Stimulated activated CD4-positive, alpha-beta T cell treated with anti-CD3 and anti-CD28 coated beads, Interleukin-4, amount 100 ng/mL, for 4 hours (primary cell): ENCODE measurements around the gene PPP2R2C.

Source experiments
- DNase-seq, 2 experiments: peaks; one replicate each; pipeline ENCODE4 v3.0.0-alpha.2; 2020

Gene PPP2R2C

DNA sequence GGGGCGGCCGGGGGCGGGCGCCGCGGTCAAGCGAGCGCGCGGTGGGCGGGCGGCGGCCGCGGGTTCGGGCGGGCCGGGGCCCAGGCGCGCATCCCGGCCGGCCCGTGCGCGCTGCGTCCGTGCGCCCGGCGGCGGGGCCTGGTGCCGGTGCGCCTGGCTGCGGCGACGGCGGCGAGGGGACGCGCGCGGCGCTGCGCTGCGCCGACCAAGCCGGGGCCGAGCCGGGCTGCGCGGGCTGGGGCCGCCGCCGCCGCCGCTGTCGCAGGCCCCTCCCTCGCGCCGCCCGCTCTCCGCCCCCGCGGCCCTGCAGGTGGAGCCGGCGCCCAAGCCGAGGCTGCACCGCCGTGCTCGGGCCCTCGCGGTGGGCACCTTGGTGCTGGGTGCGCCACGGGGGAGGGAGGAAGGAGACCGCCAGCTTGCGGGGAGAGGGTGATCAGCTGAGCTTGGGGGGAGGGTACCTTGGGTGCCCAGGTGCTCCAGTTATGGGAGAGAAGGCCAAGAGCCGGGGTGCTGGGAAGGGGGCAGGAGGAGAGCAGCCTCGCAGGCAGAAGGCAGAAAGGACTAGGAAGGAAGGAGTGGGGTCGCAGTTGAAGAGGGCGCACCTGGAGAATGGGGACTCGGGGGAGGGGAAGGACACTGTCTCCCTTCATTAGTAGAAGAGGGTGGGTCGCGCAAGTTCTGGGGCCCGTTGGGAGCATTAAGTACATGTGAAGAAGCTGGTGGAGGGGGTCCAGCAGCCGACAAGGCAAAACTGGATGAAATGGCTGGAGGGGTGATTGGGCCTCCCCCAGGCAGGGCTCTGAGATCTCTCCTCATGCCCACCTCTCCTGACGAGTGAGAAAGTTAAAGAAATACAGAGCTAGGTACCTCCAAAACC lies at the start of gene PPP2R2C:
Gene PPP2R2C (minus strand): TSS at position 228 of the 877 bp plus-strand sequence. CDS start 385 bp downstream, outside the sequence.
- no peak for DNase-seq

- DNase-seq: no peak
Measured at GRCh38 chr4:6520978-6521377, 48.6 kb upstream of the PPP2R2C start.

GRCh38 chr4:6520051-6520636 lies 47.7 kb upstream of the PPP2R2C start:
- DNase-seq: no peak

DNA sequence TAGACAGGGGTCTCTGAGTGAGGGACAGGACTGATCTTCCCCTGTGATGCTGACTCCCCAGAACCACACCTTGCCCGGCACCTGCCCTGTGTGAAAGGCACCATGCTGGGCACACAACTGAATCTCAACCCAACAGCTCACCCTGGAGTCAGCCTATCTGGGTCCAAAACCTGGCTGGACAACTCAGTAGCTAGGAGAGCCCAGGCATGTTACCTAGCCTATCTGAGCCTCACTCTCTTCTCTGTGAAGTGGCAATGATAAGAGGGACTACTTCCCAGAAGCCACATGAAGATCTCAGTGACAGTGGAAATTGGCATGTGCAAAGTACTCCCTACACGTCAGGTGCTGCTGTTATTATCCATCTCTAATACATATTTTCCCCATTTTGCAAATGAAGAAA lies 44.8 kb upstream of the PPP2R2C start:
- DNase-seq: no peak

GRCh38 chr4:6516762-6517161 lies 44.3 kb upstream of the PPP2R2C start:
- DNase-seq: no peak

- DNase-seq: no peak
Measured at GRCh38 chr4:6516281-6516680, 43.9 kb upstream of the PPP2R2C start.

- DNase-seq: no peak
Measured at GRCh38 chr4:6513678-6514077, 41.3 kb upstream of the PPP2R2C start.

- no peak for DNase-seq
Measured at GRCh38 chr4:6509587-6509986, 37.2 kb upstream of the PPP2R2C start.

DNA sequence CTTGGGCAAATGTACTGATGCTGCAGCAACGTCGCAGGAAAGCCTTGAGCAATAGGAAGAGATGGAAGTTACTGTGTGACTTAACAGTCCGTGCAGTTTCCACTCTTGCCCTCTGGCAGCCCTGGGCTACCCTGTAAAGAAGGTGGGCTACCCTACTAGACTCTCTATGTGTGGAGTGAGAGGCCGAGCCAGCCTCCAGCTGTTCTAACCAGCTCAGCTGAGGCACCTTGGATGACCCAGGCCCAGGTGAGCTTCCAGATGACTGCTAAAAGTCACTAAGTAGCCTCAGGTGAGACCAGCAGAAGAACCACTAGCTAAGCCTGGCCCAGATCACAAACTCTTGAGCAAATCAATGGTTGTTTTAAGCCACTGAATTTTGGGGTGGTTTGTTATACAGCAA lies 34.9 kb upstream of the PPP2R2C start:
- no peak for DNase-seq

- no peak for DNase-seq
Measured at GRCh38 chr4:6506616-6507140, 34.3 kb upstream of the PPP2R2C start.

- DNase-seq: no peak
Measured at GRCh38 chr4:6504900-6505496, 32.6 kb upstream of the PPP2R2C start.

- no peak for DNase-seq
Measured at GRCh38 chr4:6502747-6503465, 30.5 kb upstream of the PPP2R2C start.

GRCh38 chr4:6502147-6502546 lies 29.7 kb upstream of the PPP2R2C start:
- no peak for DNase-seq

GRCh38 chr4:6501171-6501570 lies 28.8 kb upstream of the PPP2R2C start:
- no peak for DNase-seq

DNA sequence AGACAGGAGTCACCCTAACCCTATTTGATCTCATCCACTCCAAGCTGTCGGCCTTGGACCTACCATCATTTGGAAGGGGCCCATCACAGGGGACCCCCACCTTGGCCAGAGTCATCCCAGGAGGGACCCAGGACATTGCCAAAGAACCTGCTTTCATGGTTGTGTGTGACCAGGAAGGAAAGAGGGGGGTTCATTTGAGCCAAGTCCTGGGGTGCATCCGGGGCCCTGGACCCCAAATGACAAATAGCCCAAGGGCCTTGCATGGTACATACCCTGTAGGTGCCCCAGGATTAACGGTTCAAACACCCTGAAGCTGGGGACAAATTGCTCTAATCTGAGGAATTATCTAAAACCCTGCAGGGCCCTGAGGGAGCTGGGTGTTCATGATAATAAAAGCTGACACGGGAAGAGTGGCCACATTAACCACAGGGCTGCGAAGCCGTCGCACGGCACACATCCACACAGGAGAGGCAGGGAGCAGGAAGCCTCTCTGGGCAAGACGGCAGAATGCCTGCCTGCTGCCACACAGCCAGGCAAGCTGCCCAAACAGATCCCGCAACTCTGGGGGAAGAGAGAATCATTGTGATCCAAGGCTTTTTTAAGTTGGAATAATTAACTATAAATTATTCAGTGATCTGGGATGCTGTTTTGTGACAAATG lies 28.2 kb upstream of the PPP2R2C start:
- DNase-seq: no peak

DNA sequence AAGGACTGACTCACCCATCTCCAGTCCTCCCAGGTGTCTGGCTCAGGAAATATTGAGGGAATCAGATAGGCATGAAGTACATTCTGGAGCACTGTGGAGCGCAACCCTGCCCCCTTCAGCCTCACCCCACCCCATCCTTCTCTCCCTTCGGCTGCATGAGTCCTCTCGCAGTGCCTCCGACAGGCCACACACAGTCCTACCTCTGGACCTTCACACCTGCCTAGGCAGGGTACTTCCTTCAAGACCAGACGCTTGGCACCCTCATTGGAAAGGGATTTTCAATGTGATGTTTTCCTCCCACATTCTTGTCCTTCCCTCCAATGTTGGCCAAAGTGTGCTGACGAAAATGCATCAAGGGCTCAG lies 26.8 kb upstream of the PPP2R2C start:
- no peak for DNase-seq

DNA sequence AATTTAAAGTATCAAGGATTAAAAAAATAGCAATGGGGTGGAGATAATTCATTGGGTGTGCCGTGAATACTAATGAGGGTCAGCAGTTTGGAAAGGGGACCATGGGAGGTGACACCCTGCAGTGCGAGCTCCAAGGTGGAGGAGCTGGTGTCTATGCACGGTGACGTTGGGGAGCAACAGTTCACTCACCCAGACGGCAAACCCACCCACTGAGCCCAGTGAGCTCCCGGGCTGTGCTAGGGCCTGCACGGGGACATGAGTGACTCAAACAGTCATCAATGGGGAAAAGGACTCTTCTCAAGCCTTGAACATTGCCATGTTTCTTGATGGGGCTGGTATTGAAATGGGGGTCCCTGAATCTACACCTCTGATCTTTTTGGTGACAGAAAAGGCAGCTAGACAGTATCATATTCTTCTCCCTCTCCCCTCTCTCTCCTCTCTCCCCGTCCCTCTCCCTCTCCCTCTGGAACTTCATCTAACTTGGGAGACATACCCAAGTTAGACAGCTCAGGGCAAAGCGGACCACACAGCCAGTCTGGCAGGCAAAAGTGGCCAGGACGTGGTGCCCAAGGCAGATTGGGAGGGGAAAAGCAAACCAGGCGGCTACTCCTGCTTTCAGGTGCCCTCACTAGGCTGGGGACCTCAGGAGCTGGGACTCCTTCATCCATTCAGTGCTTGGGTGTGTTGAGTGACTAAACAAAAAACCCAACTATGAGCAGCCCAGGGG lies 26.3 kb upstream of the PPP2R2C start:
- DNase-seq: no peak

GRCh38 chr4:6497796-6498195 lies 25.4 kb upstream of the PPP2R2C start:
- no peak for DNase-seq

DNA sequence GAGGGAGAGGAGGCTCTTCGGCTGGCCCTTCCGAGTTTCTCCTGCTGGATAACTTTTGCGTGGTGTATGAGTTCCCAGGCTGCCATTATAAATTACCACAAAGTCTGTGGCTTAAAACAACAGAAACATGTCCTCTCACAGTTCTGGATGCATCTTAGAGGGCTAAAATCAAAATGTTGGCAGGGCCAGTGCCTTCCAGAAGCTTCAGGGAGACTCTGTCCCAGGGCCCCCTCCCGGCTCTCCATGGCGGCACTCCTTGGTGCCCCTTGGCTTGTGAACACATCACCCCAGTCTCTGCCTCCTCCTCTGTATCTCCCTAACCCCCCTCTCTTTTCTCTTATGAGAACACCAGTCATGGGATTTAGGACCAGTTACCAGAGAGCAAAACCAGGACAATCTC lies 23.3 kb upstream of the PPP2R2C start:
- no peak for DNase-seq

- DNase-seq: no peak
Measured at GRCh38 chr4:6495296-6495590, 22.8 kb upstream of the PPP2R2C start.

GRCh38 chr4:6494431-6495295 lies 22.2 kb upstream of the PPP2R2C start:
- DNase-seq: no peak
